LNCaP clone FGC (cell line): ENCODE measurements around the gene FAM98A.

Experiments
- DNase-seq: peaks from one replicate; pipeline ENCODE4 v3.0.0-alpha.2; 2011; ENCODE audit warnings: low read depth
- H3K4me3 ChIP-seq: 2 replicates; pipeline ENCODE4 v1.5.1; 2011; ENCODE audit warnings: mild to moderate bottlenecking, low read depth, low read length, control low read depth
- TF ChIP-seq, protein P1 (sequence below): IDR thresholded peaks from 2 replicates; pipeline ENCODE4 v1.5.1; 2012; ENCODE audit warnings: mild to moderate bottlenecking; ENCODE audit not compliant: control insufficient read depth, insufficient read depth; ENCODE audit errors: extremely low read depth

FAM98A gene

DNA sequence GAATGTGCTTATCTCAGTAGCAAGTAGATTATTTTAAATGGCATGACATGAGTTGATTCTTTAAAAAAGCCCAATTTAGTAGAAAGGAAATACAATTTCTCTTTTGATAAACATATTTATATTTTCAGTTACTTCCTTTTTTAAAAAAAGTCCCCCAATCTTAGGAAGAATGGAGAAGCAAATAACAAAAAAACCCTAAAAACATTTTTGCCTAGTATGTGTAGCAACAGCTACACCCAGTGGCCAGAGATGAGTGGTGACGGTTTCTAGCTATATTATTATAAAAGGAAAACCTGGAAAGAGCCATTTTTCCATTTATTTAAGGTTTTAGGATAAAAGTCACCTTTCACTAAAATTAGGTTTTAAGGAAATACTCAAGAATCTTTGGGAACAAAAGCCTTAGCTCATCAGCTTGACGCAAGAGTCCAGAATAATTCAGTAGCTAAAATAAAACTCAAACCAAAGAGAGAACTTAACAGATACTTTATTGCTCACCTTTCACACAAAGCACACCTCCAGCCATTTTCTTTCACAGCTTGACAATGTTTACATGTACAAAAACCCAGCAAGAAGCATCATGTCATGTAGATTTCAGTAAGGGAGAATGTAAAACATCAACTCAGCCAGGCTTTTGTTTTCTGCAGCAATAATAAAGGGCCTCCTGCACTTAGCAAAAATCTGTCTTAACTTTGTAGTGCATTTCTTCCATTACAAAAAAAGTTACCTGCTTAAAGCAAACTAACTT lies 15.7 kb downstream of the FAM98A start:
- no peak for DNase-seq
- TF ChIP-seq, protein P1, sequence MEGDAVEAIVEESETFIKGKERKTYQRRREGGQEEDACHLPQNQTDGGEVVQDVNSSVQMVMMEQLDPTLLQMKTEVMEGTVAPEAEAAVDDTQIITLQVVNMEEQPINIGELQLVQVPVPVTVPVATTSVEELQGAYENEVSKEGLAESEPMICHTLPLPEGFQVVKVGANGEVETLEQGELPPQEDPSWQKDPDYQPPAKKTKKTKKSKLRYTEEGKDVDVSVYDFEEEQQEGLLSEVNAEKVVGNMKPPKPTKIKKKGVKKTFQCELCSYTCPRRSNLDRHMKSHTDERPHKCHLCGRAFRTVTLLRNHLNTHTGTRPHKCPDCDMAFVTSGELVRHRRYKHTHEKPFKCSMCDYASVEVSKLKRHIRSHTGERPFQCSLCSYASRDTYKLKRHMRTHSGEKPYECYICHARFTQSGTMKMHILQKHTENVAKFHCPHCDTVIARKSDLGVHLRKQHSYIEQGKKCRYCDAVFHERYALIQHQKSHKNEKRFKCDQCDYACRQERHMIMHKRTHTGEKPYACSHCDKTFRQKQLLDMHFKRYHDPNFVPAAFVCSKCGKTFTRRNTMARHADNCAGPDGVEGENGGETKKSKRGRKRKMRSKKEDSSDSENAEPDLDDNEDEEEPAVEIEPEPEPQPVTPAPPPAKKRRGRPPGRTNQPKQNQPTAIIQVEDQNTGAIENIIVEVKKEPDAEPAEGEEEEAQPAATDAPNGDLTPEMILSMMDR, result peak; percentile 60
- H3K4me3 ChIP-seq, result no peak overlapping the region

- TF ChIP-seq, protein P1, result no peak
- DNase-seq, result no peak
- no peak overlapping the region for H3K4me3 ChIP-seq
These were observed 17.2 kb downstream of the FAM98A start for GRCh38 chr2:33581872-33582271.

DNA sequence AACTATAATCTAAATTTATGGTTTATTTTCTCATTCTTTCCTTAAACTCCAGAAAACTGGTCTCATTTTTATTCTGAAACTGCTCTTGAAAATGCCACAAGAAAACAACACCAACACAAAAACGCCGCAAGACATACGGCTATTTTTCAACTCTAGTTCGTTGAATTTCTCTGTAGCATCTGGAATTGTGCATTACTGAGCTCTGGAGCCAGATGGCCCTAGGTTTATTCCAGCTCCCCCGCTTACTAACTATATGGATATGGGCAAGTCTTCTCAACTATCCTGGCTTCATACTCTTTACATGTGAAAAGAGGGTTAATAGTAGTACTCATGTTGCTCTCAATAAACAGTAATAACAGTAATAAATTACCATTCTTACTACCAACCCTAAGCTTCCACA lies 19.9 kb downstream of the FAM98A start:
- TF ChIP-seq, protein P1, result no peak
- no peak for DNase-seq
- H3K4me3 ChIP-seq, result no peak overlapping the region

DNA sequence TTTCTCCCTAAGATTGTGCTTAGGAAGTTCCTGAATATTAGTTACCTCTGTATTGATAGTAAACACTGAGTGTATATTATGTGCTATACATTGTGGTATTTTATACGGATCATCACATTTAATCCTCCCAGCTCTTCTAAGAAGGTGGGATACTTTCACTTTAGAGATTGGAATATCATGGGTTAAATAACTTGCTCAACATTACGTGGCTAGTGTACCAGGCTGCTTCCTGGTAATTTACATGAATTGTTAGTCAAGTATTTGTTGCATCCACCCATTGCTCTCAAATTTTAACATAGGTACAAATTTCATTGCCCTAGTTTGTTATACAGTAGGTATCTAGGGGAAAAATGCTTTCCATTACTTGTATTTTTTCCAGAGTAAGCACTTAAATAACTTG lies 21.4 kb downstream of the FAM98A start:
- DNase-seq, result no peak
- TF ChIP-seq, protein P1, result no peak
- H3K4me3 ChIP-seq, result no peak overlapping the region

GRCh38 chr2:33577084-33577483 lies 22.0 kb downstream of the FAM98A start:
- H3K4me3 ChIP-seq, result no peak overlapping the region
- DNase-seq, result no peak
- TF ChIP-seq, protein P1, result no peak

DNA sequence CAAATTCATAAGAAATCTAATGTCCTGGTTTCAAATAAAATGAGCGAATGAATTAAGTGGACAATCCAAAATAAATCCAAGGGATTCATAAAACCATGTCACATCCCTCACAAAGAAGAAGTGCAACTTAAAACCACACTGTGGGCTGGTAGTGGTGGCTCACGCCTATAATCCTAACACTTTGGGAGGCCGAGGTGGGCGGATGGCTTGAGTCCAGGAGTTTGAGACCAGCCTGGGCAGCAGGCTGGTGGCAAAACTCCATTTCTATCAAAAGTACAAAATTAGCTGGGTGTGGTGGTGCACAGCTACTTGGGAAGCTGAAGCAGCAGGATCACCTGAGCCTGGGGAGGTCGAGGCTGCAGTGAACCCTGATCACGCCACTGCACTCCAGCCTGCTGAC lies 25.4 kb downstream of the FAM98A start:
- no peak for DNase-seq
- no peak overlapping the region for H3K4me3 ChIP-seq
- TF ChIP-seq, protein P1, result no peak

GRCh38 chr2:33570681-33571080 lies 28.4 kb downstream of the FAM98A start:
- no peak overlapping the region for H3K4me3 ChIP-seq
- no peak for DNase-seq
- TF ChIP-seq, protein P1, result no peak
